ENCODE data around the gene CDKAL1.

GRCh38 chr6:21144928-21145327, 610.7 kb downstream of the CDKAL1 start:
- TF ChIP-seq CTCF (IDR thresholded peaks at IDR 0.05; ENCODE audit: low read depth, low read length, missing input control) (no peak), GABPA (IDR thresholded peaks at IDR 0.05 in 1 of 2, conservative IDR thresholded peaks at IDR 0.05 in 1 of 2) (no peak), YY1 (IDR thresholded peaks at IDR 0.05) (no peak), SP1 (IDR thresholded peaks at IDR 0.05) (no peak)

Data from liver (tissue), 3 donors.